GM12878 (cell line): Measurements from ENCODE around the gene ZNF652. TPM values are rescaled to one million over a fixed set of nuclear protein-coding genes. Genes with fewer than 3 reads are reported as not detected.

Experiments
- ATAC-seq: fragments of 200-7000 bp; cut with Tn5 transposase; 3 replicates; pipeline ENCODE4 v1.9.1; 2020; ENCODE audit warnings: mild to moderate bottlenecking, moderate library complexity
- BruUV-seq: library from RNA; stranded (reverse); fragments of 400-500 nt; replicated peaks from 2 replicates; lab custom pipeline; 2021; lab: Mats Ljungman, UMichigan
- CTCF ChIA-PET: fragments of 300-600 bp; sonication (Branson Sonifier 250); formaldehyde crosslinking; extraction: SDS; loops from one replicate; lab custom pipeline; 2021; ENCODE audit warnings: inconsistent platforms; lab: Yijun Ruan, JAX
- POLR2A ChIA-PET: fragments of 350-600 bp; formaldehyde crosslinking; extraction: SDS; loops from one replicate; lab custom pipeline; 2021; ENCODE audit warnings: inconsistent platforms; lab: Charles Lee
- RAD21 ChIA-PET: fragments of 300-600 bp; sonication (Branson Sonifier 250); formaldehyde crosslinking; loops from one replicate; lab custom pipeline; 2023; ENCODE audit warnings: antibody characterized with exemption; ENCODE audit not compliant: unreplicated experiment; lab: Charles Lee
- SMC1A ChIA-PET: fragments of 300-600 bp; sonication (Branson Sonifier 250); formaldehyde crosslinking; loops from one replicate; lab custom pipeline; 2023; ENCODE audit not compliant: unreplicated experiment, uncharacterized antibody; lab: Charles Lee
- DNase-seq: peaks from one replicate; pipeline ENCODE4 v3.0.0-alpha.2; 2011; ENCODE audit warnings: low read depth, low spot score
- FAIRE-seq: peaks from 3 replicates; lab custom pipeline; 2011; peaks lifted over from hg19 to GRCh38; lab: Jason Lieb, UNC
- H2AFZ ChIP-seq: 2 replicates; pipeline ENCODE4 v1.6.0; 2011; ENCODE audit warnings: low read depth, low read length, control low read depth; ENCODE audit not compliant: control insufficient read depth
- H3K27ac ChIP-seq: 2 replicates; pipeline ENCODE4 v1.5.1; 2011; ENCODE audit warnings: control low read depth; ENCODE audit not compliant: control insufficient read depth, insufficient read depth
- H3K27me3 ChIP-seq, 2 experiments: replicated peaks in 1 of 2; 2 replicates each; pipeline versions ENCODE4 v1.6.0 to v1.6.1; 2011; ENCODE audit warnings: low read length in 1 of 2; ENCODE audit not compliant: control insufficient read depth in 2 of 2, insufficient read depth in 2 of 2
- H3K36me3 ChIP-seq, 2 experiments: 2 replicates each; pipeline ENCODE4 v1.5.1; 2011; ENCODE audit warnings: low read length in 1 of 2; ENCODE audit not compliant: control insufficient read depth in 2 of 2, insufficient read depth in 2 of 2
- H3K4me1 ChIP-seq: 2 replicates; pipeline ENCODE4 v1.6.1; 2011; ENCODE audit warnings: mild to moderate bottlenecking, low read length, moderate library complexity, mixed read lengths; ENCODE audit not compliant: control insufficient read depth, insufficient read depth
- H3K4me2 ChIP-seq: 2 replicates; pipeline ENCODE4 v1.6.0; 2011; ENCODE audit warnings: control low read depth; ENCODE audit not compliant: control insufficient read depth, insufficient read depth
- H3K4me3 ChIP-seq: fragments of 200-600 bp; sonication (generic); 2 replicates; pipeline ENCODE4 v1.5.1; 2016
- H3K79me2 ChIP-seq: 2 replicates; pipeline ENCODE4 v1.6.0; 2011; ENCODE audit warnings: low read length; ENCODE audit not compliant: control insufficient read depth, insufficient read depth
- H3K9ac ChIP-seq: 2 replicates; pipeline ENCODE4 v1.8.0; 2011; ENCODE audit warnings: low read length, control low read depth, mixed read lengths; ENCODE audit not compliant: control insufficient read depth, insufficient read depth
- H3K9me3 ChIP-seq: replicated peaks from 3 replicates; pipeline ENCODE4 v1.5.1; 2011; ENCODE audit warnings: mild to moderate bottlenecking, low read length; ENCODE audit not compliant: control insufficient read depth, insufficient read depth
- H4K20me1 ChIP-seq: 2 replicates; pipeline ENCODE4 v1.6.0; 2011; ENCODE audit not compliant: control insufficient read depth, insufficient read depth
- CBX5 ChIP-seq: sonication (generic); IDR thresholded peaks from 2 replicates; pipeline ENCODE4 v1.6.1; 2016; ENCODE audit warnings: low read depth, moderate library complexity, mild to moderate bottlenecking, inconsistent platforms
- DPF2 ChIP-seq: fragments of 450-650 bp; IDR thresholded peaks from 2 replicates; pipeline ENCODE4 v1.6.1; 2017; ENCODE audit warnings: mild to moderate bottlenecking
- GABPA ChIP-seq: IDR thresholded peaks from 2 replicates; pipeline ENCODE4 v1.6.1; 2014; ENCODE audit warnings: antibody characterized with exemption, low read depth, mild to moderate bottlenecking, inconsistent platforms
- GATAD2B ChIP-seq: fragments of 450-650 bp; conservative IDR thresholded peaks from 2 replicates; pipeline ENCODE4 v1.6.1; 2017; ENCODE audit warnings: low read depth, mild to moderate bottlenecking, moderate library complexity
- HDAC2 ChIP-seq: fragments of 200-600 bp; sonication (generic); IDR thresholded peaks from 2 replicates; pipeline ENCODE4 v1.6.1; 2017
- JUNB ChIP-seq: IDR thresholded peaks from 2 replicates; pipeline ENCODE4 v1.6.1; 2016; ENCODE audit warnings: antibody characterized with exemption, mild to moderate bottlenecking
- KLF5 ChIP-seq: fragments of 450-650 bp; IDR thresholded peaks from 2 replicates; pipeline ENCODE4 v1.6.1; 2014; ENCODE audit warnings: mild to moderate bottlenecking; ENCODE audit not compliant: partially characterized antibody
- NRF1 ChIP-seq: conservative IDR thresholded peaks from 2 replicates; pipeline ENCODE4 v1.6.1; 2011; ENCODE audit warnings: mild to moderate bottlenecking, low read depth, low read length, improper control_type of control experiment
- PAX8 ChIP-seq: fragments of 450-650 bp; IDR thresholded peaks from 2 replicates; pipeline ENCODE4 v1.6.1; 2017; ENCODE audit warnings: mild to moderate bottlenecking, moderate library complexity
- POLR2A ChIP-seq: IDR thresholded peaks from 2 replicates; pipeline ENCODE4 v1.6.1; 2011; ENCODE audit warnings: low read depth, mild to moderate bottlenecking, low read length
- POU2F2 ChIP-seq: IDR thresholded peaks from 3 replicates; pipeline ENCODE4 v1.6.1; 2011; ENCODE audit warnings: low read depth, mild to moderate bottlenecking, low read length, borderline replicate concordance
- ZBED1 ChIP-seq: IDR thresholded peaks from 2 replicates; pipeline ENCODE4 v1.6.1; 2016; ENCODE audit warnings: borderline replicate concordance
- WGBS: methylation state at CpG from one replicate; pipeline ENCODE4 v1.1.6; 2016; ENCODE audit warnings: low lambda C conversion rate; ENCODE audit not compliant: insufficient replicate concordance, insufficient coverage; ENCODE audit errors: missing lambda C conversion rate; 5-methylcytosine and 5-hydroxymethylcytosine counted together
- in situ Hi-C: fragments of 300-500 bp; cut with MboI; formaldehyde crosslinking; loops from 9 replicates; pipeline ENCODE4 v1.14.3; 2018; ENCODE audit warnings: mixed read lengths
- intact Hi-C: fragments of 100-400 bp; cut with micrococcal nuclease; formaldehyde crosslinking; loops from one replicate; pipeline ENCODE4 v1.14.2; 2022; ENCODE audit not compliant: unreplicated experiment
- polyA plus RNA-seq, 11 experiments: library from polyadenylated mRNA; depleted of rRNA in 4 of 11; unstranded in 6 of 11; stranded (reverse) in 5 of 11; fragments of >200 nt; fragmentation: Nextera tagmentation in 4 of 11; fragmentation: Illumina TruSeq in 1 of 11; extraction: Ambion mirVana in 4 of 11; extraction: Trizol in 1 of 11; gene quantifications; 1 replicate in 1 of 11; 2 replicates in 10 of 11; pipeline versions ENCODE4 v1.2.1 to v1.2.3, GENCODE V29; 2011 to 2016; ENCODE audit warnings: inconsistent platforms in 2 of 11, missing spikeins in 2 of 11, low read depth in 1 of 11
- total RNA-seq, 4 experiments: library from RNA; depleted of rRNA in 3 of 4; stranded (reverse); fragments of >200 nt in 3 of 4; fragmentation: Illumina TruSeq in 1 of 4; extraction: Trizol in 1 of 4; gene quantifications; 2 replicates each; pipeline versions ENCODE4 v1.2.1 to v1.2.3, GENCODE V29; 2013 to 2021
- TF ChIP-seq, protein P1 (sequence below): fragments of 450-650 bp; IDR thresholded peaks from 2 replicates; pipeline ENCODE4 v1.6.1; 2017; ENCODE audit warnings: mild to moderate bottlenecking
- TF ChIP-seq, protein P2 (sequence below): fragments of 450-650 bp; IDR thresholded peaks from 2 replicates; pipeline ENCODE4 v1.6.1; 2014; ENCODE audit warnings: mild to moderate bottlenecking
- TF ChIP-seq, protein P3 (sequence below): fragments of 450-650 bp; formaldehyde crosslinking; IDR thresholded peaks from 2 replicates; pipeline ENCODE4 v1.5.0; 2022; ENCODE audit warnings: mild to moderate bottlenecking, missing genetic modification characterization
- TF ChIP-seq, protein P4 (sequence below): fragments of 450-650 bp; IDR thresholded peaks from 2 replicates; pipeline ENCODE4 v1.6.1; 2016; ENCODE audit warnings: mild to moderate bottlenecking

The ZNF652 gene
- total and polyA plus RNA-seq, 10 of the 15 experiments (the other 5 are each of a cell fraction or from before 2014, with no cell fraction given), result 3.4 to 13.1 (median 8.7) TPM

DNA sequence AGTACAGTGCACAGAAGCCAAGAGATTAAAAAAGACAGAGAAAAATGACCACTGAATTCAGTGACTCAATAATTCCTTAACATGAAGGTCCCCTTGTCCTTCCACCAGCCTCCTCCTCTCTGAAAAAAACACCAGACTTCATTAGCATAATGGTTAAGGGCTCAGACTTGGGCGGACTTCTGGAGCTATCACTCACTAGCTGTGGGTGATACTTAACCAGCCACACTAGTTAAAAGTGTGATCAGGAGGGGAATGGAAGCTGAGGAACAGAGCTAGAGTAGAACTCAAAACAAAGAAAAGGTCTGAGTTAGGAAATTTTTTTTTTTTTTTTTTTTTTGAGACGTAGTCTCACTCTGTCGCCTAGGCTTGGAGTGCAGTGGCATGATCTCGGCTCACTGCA, 23.2 kb downstream of the ZNF652 start:
- Histone ChIP-seq H2AFZ (no peak overlapping the region), H3K79me2 (peaks cover 37% of the 10 kb centered on the region), H3K27me3 (no peaks in the 10 kb centered on the region), H3K4me3 (no peak overlapping the region), H3K27ac (no peak overlapping the region), H3K4me2 (no peak overlapping the region), H3K9me3 (no peaks in the 10 kb centered on the region), H3K36me3 (no peaks in the 10 kb centered on the region), H3K4me1 (peaks cover 25% of the 10 kb centered on the region), H4K20me1 (no peaks in the 10 kb centered on the region), H3K9ac (no peak overlapping the region)
- ChIA-PET CTCF (interaction anchor here (0.9 to 5.8 kb wide), 5 partner anchors 10 to 59 kb away, joined by 3 to 36 read pairs (median 5); no protein-coding TSS in a partner anchor), SMC1A (interaction anchor here (0.9 to 7.6 kb wide), 5 partner anchors 10 to 30 kb away, joined by 3 to 78 read pairs (median 5); no protein-coding TSS in a partner anchor), RAD21 (interaction anchor here (0.6 to 1.9 kb wide), 2 partner anchors 22 to 232 kb away, joined by 3 to 7 read pairs; no protein-coding TSS in a partner anchor), POLR2A (interaction anchor here (0.9 to 3.1 kb wide), 2 partner anchors 19 to 23 kb away, joined by 3 to 11 read pairs; no protein-coding TSS in a partner anchor)
- FAIRE-seq, result no peak
- in situ Hi-C loops, result no loop called here
- intact Hi-C loops, result no loop called here
- ATAC-seq, result no peak
- WGBS, result 86% methylated on average over 1 of the region's 4 CpGs
- BruUV-seq, result no TSS peak
- no peak for DNase-seq
- TF ChIP-seq CBX5 (no peak), GATAD2B (no peak), POU2F2 (no peak), POLR2A (no peak), JUNB (no peak), DPF2 (no peak), ZBED1 (no peak), GABPA (no peak), KLF5 (no peak), HDAC2 (no peak), PAX8 (no peak), NRF1 (no peak)
- TF ChIP-seq, protein P1, sequence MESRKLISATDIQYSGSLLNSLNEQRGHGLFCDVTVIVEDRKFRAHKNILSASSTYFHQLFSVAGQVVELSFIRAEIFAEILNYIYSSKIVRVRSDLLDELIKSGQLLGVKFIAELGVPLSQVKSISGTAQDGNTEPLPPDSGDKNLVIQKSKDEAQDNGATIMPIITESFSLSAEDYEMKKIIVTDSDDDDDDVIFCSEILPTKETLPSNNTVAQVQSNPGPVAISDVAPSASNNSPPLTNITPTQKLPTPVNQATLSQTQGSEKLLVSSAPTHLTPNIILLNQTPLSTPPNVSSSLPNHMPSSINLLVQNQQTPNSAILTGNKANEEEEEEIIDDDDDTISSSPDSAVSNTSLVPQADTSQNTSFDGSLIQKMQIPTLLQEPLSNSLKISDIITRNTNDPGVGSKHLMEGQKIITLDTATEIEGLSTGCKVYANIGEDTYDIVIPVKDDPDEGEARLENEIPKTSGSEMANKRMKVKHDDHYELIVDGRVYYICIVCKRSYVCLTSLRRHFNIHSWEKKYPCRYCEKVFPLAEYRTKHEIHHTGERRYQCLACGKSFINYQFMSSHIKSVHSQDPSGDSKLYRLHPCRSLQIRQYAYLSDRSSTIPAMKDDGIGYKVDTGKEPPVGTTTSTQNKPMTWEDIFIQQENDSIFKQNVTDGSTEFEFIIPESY, result no peak
- TF ChIP-seq, protein P2, sequence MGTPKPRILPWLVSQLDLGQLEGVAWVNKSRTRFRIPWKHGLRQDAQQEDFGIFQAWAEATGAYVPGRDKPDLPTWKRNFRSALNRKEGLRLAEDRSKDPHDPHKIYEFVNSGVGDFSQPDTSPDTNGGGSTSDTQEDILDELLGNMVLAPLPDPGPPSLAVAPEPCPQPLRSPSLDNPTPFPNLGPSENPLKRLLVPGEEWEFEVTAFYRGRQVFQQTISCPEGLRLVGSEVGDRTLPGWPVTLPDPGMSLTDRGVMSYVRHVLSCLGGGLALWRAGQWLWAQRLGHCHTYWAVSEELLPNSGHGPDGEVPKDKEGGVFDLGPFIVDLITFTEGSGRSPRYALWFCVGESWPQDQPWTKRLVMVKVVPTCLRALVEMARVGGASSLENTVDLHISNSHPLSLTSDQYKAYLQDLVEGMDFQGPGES, result no peak
- TF ChIP-seq, protein P3, sequence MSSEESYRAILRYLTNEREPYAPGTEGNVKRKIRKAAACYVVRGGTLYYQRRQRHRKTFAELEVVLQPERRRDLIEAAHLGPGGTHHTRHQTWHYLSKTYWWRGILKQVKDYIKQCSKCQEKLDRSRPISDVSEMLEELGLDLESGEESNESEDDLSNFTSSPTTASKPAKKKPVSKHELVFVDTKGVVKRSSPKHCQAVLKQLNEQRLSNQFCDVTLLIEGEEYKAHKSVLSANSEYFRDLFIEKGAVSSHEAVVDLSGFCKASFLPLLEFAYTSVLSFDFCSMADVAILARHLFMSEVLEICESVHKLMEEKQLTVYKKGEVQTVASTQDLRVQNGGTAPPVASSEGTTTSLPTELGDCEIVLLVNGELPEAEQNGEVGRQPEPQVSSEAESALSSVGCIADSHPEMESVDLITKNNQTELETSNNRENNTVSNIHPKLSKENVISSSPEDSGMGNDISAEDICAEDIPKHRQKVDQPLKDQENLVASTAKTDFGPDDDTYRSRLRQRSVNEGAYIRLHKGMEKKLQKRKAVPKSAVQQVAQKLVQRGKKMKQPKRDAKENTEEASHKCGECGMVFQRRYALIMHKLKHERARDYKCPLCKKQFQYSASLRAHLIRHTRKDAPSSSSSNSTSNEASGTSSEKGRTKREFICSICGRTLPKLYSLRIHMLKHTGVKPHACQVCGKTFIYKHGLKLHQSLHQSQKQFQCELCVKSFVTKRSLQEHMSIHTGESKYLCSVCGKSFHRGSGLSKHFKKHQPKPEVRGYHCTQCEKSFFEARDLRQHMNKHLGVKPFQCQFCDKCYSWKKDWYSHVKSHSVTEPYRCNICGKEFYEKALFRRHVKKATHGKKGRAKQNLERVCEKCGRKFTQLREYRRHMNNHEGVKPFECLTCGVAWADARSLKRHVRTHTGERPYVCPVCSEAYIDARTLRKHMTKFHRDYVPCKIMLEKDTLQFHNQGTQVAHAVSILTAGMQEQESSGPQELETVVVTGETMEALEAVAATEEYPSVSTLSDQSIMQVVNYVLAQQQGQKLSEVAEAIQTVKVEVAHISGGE (CRISPR knock-in tag), result no peak
- TF ChIP-seq, protein P4, sequence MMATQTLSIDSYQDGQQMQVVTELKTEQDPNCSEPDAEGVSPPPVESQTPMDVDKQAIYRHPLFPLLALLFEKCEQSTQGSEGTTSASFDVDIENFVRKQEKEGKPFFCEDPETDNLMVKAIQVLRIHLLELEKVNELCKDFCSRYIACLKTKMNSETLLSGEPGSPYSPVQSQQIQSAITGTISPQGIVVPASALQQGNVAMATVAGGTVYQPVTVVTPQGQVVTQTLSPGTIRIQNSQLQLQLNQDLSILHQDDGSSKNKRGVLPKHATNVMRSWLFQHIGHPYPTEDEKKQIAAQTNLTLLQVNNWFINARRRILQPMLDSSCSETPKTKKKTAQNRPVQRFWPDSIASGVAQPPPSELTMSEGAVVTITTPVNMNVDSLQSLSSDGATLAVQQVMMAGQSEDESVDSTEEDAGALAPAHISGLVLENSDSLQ, result no peak
